Epithelial cell of proximal tubule (primary cell): ENCODE results near the gene AOPEP. TPM values are rescaled to one million over a fixed set of nuclear protein-coding genes. Genes with fewer than 3 reads are reported as not detected.

ENCODE experiments used
- DNase-seq: peaks from one replicate; pipeline ENCODE4 v3.0.0-alpha.2; 2011; ENCODE audit warnings: low read depth
- H3K4me3 ChIP-seq: 2 replicates; pipeline ENCODE4 v1.5.1; 2011; ENCODE audit warnings: low read depth, mild to moderate bottlenecking, low read length
- CTCF ChIP-seq: conservative IDR thresholded peaks from 2 replicates; pipeline ENCODE4 v1.5.1; 2012; ENCODE audit warnings: low read depth, mild to moderate bottlenecking, low read length
- total RNA-seq: library from RNA; depleted of rRNA; stranded (reverse); fragments of >200 nt; gene quantifications from 2 replicates; pipeline ENCODE4 v1.2.3, GENCODE V29; 2015

The AOPEP gene
- total RNA-seq, 1 donor from 2014 or later: 27.0 TPM

- H3K4me3 ChIP-seq: no peak overlapping the region
- DNase-seq: no peak
- TF ChIP-seq CTCF: no peak
Measured at GRCh38 chr9:95102572-95102971, 376.1 kb downstream of the AOPEP start.

- peak; percentile 6 for TF ChIP-seq CTCF
Measured at GRCh38 chr9:95103281-95103771, 376.8 kb downstream of the AOPEP start.

GRCh38 chr9:95103871-95104580 lies 377.5 kb downstream of the AOPEP start:
- DNase-seq: no peak
- no peak for TF ChIP-seq CTCF
- H3K4me3 ChIP-seq: no peak overlapping the region

More at GRCh38 chr9:95103281-95103771, 376.8 kb downstream of the AOPEP start:
- H3K4me3 ChIP-seq: no peak overlapping the region
- no peak for DNase-seq

- no peak for DNase-seq
- H3K4me3 ChIP-seq: no peak overlapping the region
- TF ChIP-seq CTCF: no peak
Measured at GRCh38 chr9:95104581-95104960, 378.1 kb downstream of the AOPEP start.

GRCh38 chr9:95104980-95105379 lies 378.5 kb downstream of the AOPEP start:
- H3K4me3 ChIP-seq: no peak overlapping the region
- no peak for DNase-seq
- no peak for TF ChIP-seq CTCF

- no peak overlapping the region for H3K4me3 ChIP-seq
- no peak for TF ChIP-seq CTCF
- DNase-seq: no peak
Measured at GRCh38 chr9:95105519-95106287, 379.2 kb downstream of the AOPEP start.
